GM18519 (cell line): ENCODE measurements around the gene MT1X.
"Not testable (repeated sequence)": the region's sequence is repeated elsewhere in the genome, so short reads cannot be mapped to it uniquely, and the experiment has no call there.

Source experiments
- ATAC-seq: cut with Tn5 transposase; IDR thresholded peaks from one replicate; pipeline ENCODE4 v1.9.1; 2021; ENCODE audit warnings: mild to moderate bottlenecking, moderate library complexity; ENCODE audit not compliant: unreplicated experiment, low FRiP score

MT1X gene

GRCh38 chr16:56652600-56652999 lies 29.7 kb upstream of the MT1X start:
- ATAC-seq: no peak

GRCh38 chr16:56653218-56653617 lies 29.1 kb upstream of the MT1X start:
- ATAC-seq: no peak

- no peak for ATAC-seq
These were observed 24.5 kb upstream of the MT1X start, which contains the start of gene MT1F for GRCh38 chr16:56657555-56658326. TSS of gene MT1F (plus strand) at chr16:56657959. CDS start at chr16:56658059, 100 bp downstream.

GRCh38 chr16:56658327-56658875 lies 23.9 kb upstream of the MT1X start:
- ATAC-seq: no peak

- no peak for ATAC-seq
These were observed 19.6 kb upstream of the MT1X start for GRCh38 chr16:56662357-56663354.

- no peak for ATAC-seq
These were observed 17.8 kb upstream of the MT1X start for GRCh38 chr16:56664506-56664905.

GRCh38 chr16:56665286-56666261 lies 16.7 kb upstream of the MT1X start:
- not testable (repeated sequence) for ATAC-seq

- no peak for ATAC-seq
These were observed 14.4 kb upstream of the MT1X start, which contains the start of gene MT1G for GRCh38 chr16:56667581-56668571. TSS of gene MT1G (minus strand) at chr16:56668065. CDS start at chr16:56667993, 72 bp downstream.

GRCh38 chr16:56669005-56669839 lies 13.0 kb upstream of the MT1X start, which contains the start of gene MT1H:
TSS of gene MT1H (plus strand) at chr16:56669814. CDS start at chr16:56669885, 71 bp downstream.
- ATAC-seq: no peak

- no peak for ATAC-seq
These were observed 12.2 kb upstream of the MT1X start for GRCh38 chr16:56669840-56670619.

GRCh38 chr16:56670620-56670934 lies 11.7 kb upstream of the MT1X start:
- ATAC-seq: no peak

- not testable (repeated sequence) for ATAC-seq
These were observed 10.6 kb upstream of the MT1X start for GRCh38 chr16:56671691-56672090.

- ATAC-seq: not testable (repeated sequence)
These were observed 10.1 kb upstream of the MT1X start for GRCh38 chr16:56672171-56672570.

- no peak for ATAC-seq
These were observed 9.3 kb upstream of the MT1X start for GRCh38 chr16:56672761-56673536.

- ATAC-seq: no peak
These were observed 8.3 kb upstream of the MT1X start for GRCh38 chr16:56673921-56674320.

GRCh38 chr16:56674570-56674969 lies 7.7 kb upstream of the MT1X start:
- ATAC-seq: not testable (repeated sequence)
